ENCODE data around the gene PCTP.

PCTP gene

GRCh38 chr17:55806745-55807495, 56.1 kb downstream of the PCTP start:
- no peak for DNase-seq (ENCODE audit: low read depth)

DNA sequence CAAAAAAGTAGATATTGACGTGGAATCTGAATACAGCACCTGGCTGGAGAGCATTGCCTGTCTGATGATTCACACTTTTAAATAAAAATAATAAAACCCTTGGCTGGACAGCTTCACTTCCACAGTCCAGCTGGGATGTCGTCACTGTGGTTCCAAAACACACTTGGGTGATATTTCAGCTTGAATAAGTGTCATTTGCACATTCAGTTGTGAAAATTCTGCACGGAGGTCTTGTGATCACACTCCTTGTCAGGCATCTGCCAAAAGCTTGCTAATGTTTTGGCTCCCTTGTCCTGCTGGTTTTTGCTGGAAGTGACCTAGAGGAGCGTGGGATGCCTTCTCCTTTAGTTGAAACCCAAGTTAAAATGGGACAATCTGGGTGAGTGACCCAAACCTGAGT, 60.7 kb downstream of the PCTP start:
- no peak for DNase-seq (ENCODE audit: low read depth)

- DNase-seq (ENCODE audit: low read depth), result no peak
Measured at GRCh38 chr17:55812323-55812722, 61.5 kb downstream of the PCTP start.

DNA sequence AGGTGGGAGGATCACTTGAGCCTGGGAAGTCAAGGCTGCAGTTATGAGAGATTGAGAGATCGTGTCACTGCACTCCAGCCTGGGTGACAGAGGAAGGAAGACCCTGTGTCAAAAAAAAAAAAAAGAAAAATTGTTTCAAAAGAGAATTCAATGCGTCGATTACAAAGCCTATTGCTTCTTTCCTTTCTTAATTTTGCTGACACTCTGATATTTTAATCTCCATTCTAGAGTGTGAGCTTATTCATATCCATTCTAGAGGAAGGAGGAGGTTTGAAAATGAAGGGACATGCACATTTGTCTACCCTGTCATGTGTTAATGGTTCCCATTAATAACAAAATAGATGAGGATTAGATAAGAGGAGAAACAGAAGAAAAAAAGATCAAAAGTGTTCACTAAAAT, 63.1 kb downstream of the PCTP start:
- no peak for DNase-seq (ENCODE audit: low read depth)

- no peak for DNase-seq (ENCODE audit: low read depth)
Measured at GRCh38 chr17:55814377-55814776, 63.5 kb downstream of the PCTP start.

- no peak for DNase-seq (ENCODE audit: low read depth)
Measured at GRCh38 chr17:55816532-55817396, 65.9 kb downstream of the PCTP start.

- DNase-seq (ENCODE audit: low read depth), result no peak
Measured at GRCh38 chr17:55817397-55817709, 66.5 kb downstream of the PCTP start.

DNA sequence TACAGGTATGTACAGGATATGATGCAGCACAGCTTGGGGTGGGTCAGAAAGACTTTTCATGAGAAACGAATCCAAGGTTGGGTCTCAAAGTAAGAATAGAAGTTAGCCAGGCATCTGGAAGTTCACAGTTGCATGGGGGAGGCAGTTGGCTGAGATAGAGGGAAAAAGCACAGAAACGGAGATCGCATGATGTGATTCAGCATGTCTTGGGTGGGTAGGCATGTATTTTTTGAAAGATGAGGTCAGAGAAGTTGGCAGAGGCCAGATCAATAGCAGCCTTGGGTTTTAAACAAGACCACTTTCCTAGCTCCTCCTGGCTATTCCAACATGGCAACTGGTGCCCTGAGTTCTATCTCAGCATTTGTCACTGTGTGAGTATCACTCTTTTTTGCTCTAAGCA, 67.2 kb downstream of the PCTP start:
- DNase-seq (ENCODE audit: low read depth), result no peak

- DNase-seq (ENCODE audit: low read depth), result no peak
Measured at GRCh38 chr17:55818451-55819375, 67.9 kb downstream of the PCTP start.

DNA sequence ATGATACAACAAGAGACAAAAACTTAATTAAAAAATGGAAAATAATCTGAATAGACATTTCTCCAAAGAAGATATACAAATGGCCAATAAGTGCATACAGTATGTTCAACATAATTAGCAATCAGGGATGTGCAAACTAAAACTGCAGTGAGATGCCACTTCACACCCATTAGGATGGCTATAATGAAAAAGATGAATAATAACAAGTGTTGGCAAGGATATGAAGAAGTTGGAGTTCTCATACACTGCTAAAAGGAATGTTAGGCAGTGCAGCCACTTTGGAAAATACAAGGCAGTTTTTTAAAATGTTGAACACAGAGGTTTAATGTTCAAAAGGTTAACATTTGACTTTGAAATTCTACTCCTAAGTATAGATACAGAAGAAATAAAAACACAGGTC, 69.8 kb downstream of the PCTP start:
- no peak for DNase-seq (ENCODE audit: low read depth)

DNA sequence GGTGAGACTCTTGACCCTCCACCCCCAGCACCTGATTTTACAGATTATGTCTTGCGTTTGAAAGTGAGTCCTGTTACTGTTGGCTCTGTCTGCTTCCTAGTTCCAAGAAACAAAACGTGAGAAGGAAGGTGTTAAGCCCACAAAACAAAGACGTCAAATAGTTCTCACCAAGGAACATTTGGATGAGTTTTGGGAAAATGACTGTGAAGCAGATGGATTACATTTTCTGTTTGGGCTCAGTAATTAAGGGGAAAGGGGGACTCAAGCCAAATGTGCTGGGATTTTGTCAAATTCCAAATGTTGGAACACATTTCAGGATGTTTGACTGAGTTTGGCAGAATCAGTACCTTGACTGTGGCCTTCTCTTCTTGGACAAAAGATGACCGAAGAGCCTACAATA, 71.2 kb downstream of the PCTP start:
- no peak for DNase-seq (ENCODE audit: low read depth)

DNA sequence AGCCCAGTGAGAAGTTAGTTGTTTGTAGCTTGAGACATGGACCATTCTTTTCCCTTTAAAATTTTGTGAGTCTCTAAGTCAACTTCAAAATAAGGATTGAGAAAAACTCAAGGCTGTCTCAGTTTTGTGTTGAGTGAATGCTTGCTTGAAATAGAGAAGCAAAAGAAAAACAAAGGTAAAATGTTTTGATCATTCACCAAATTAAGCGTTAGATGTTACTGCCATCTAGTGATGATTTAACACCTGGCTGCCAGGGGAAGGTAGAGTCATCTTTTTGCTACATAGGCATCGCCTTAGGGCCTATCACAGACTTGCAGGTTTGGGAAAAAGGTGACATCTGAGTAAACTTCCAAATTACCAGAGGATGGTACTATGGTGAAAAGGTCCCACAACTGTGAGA, 74.4 kb downstream of the PCTP start:
- DNase-seq (ENCODE audit: low read depth), result no peak
